Ishikawa (cell line): ENCODE measurements around the gene SMYD5.

Experiments used
- CEBPB ChIP-seq: IDR thresholded peaks from 2 replicates; pipeline ENCODE4 v1.6.1; 2012
- CREB1 ChIP-seq: IDR thresholded peaks from 2 replicates; pipeline ENCODE4 v1.6.1; 2012; ENCODE audit warnings: low read depth
- EGR1 ChIP-seq: IDR thresholded peaks from 2 replicates; pipeline ENCODE4 v1.6.1; 2012
- EP300 ChIP-seq: IDR thresholded peaks from 2 replicates; pipeline ENCODE4 v1.6.1; 2012; ENCODE audit warnings: borderline replicate concordance
- FOXM1 ChIP-seq: IDR thresholded peaks from 2 replicates; pipeline ENCODE4 v1.6.1; 2012; ENCODE audit warnings: low read depth, borderline replicate concordance
- MAX ChIP-seq: IDR thresholded peaks from 2 replicates; pipeline ENCODE4 v1.6.1; 2012
- RAD21 ChIP-seq: IDR thresholded peaks from 2 replicates; pipeline ENCODE4 v1.6.1; 2012; ENCODE audit warnings: low read depth
- REST ChIP-seq: IDR thresholded peaks from 2 replicates; pipeline ENCODE4 v1.6.1; 2012; ENCODE audit warnings: low read depth, mild to moderate bottlenecking
- TAF1 ChIP-seq: IDR thresholded peaks from 2 replicates; pipeline ENCODE4 v1.6.1; 2012; ENCODE audit warnings: low read depth, mild to moderate bottlenecking
- YY1 ChIP-seq: IDR thresholded peaks from 2 replicates; pipeline ENCODE4 v1.6.1; 2012; ENCODE audit warnings: low read depth
- ZBTB7A ChIP-seq: IDR thresholded peaks from 2 replicates; pipeline ENCODE4 v1.6.1; 2012; ENCODE audit warnings: low read depth
- TF ChIP-seq, protein P1 (sequence below): IDR thresholded peaks from 2 replicates; pipeline ENCODE4 v1.6.1; 2012

GRCh38 chr2:73238976-73239375 lies 24.9 kb downstream of the SMYD5 start:
- TF ChIP-seq EGR1 (no peak), EP300 (no peak), ZBTB7A (no peak), MAX (no peak), TAF1 (no peak), REST (no peak), RAD21 (no peak), YY1 (no peak), CREB1 (no peak), CEBPB (no peak), FOXM1 (no peak)
- TF ChIP-seq, protein P1, sequence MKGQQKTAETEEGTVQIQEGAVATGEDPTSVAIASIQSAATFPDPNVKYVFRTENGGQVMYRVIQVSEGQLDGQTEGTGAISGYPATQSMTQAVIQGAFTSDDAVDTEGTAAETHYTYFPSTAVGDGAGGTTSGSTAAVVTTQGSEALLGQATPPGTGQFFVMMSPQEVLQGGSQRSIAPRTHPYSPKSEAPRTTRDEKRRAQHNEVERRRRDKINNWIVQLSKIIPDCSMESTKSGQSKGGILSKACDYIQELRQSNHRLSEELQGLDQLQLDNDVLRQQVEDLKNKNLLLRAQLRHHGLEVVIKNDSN = no peak
